Measurements from ENCODE around the gene TXNRD2.
A peak's percentile ranks its signal among the peaks of the same experiment; 100 is the strongest.

Gene TXNRD2

DNA sequence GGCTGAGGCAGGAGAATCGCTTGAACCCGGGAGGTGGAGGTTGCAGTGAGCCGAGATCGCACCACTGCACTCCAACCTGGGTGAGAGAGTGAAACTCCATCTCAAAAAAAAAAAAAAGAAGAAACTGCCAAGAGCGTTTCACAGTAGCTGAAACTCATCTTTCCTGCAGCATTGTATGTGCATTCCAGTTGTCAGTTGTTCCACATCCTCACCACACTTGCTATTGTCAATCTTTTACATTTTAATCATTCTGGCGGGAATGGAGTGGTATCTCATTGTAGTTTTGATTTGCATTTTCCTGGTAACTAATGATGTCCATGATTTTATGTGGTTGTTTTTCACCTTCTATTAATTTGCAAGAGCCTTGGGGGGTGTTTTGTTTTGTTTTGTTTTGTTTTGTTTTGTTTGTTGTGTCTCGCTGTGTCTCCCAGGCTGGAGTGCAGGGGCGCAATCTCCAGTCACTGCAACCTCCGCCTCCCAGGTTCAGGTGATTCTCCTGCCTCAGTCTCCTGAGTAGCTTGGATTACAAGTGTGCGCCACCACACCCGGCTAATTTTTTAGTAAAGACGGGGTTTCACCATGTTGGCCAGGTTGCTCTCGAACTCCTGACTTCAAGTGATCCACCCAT, 78.9 kb downstream of the TXNRD2 start:
- DNase-seq (ENCODE audit: low spot score), result no peak

DNA sequence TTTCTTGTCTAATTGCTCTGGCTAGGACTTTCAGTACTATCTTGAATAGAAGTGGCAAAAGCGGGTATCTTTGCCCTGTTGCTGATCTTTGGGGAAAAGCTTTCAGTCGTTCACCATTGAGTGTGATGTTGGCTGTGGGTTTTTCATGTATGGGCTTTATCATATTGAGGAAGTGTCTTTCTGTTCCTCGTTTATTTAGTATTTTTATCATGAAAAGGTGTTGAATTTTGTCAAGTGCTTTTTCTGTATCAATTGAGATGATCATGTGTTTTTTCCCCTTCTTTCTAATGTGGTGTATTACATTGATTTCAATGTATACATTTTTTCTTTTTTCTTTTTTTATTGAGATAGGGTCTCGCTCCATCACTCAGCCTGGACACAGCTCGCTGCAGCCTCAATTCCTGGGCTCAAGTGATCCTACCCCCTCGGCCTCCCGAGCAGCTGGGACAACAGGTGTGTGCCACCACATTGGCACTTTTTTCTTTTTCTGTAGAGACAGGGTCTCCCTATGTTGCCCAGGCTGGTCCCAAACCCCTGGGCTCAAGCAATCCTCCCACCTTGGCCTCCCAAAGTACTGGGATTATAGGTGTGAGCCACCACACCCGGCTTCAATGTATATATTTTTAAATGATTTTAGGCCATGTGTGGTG, 81.6 kb downstream of the TXNRD2 start:
- DNase-seq (ENCODE audit: low spot score), result no peak

DNA sequence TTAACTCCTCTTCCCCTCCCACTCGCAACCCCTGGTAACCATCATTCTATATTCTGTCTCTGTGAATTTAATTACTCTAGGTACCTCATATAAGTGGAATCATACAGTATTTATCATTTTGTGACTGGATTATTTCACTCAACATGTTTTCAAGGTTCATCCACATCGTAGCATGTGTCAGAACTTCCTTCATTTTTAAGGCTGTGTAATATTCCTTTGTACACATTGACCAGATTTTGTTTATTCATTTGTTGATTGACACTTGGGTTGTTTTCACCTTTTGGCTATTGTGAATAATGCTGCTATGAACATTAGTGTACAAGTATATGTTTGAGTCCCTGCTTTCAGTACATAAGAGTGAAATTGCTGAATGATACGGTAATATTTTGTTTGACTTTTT, 84.2 kb downstream of the TXNRD2 start:
- DNase-seq (ENCODE audit: low spot score), result no peak

DNA sequence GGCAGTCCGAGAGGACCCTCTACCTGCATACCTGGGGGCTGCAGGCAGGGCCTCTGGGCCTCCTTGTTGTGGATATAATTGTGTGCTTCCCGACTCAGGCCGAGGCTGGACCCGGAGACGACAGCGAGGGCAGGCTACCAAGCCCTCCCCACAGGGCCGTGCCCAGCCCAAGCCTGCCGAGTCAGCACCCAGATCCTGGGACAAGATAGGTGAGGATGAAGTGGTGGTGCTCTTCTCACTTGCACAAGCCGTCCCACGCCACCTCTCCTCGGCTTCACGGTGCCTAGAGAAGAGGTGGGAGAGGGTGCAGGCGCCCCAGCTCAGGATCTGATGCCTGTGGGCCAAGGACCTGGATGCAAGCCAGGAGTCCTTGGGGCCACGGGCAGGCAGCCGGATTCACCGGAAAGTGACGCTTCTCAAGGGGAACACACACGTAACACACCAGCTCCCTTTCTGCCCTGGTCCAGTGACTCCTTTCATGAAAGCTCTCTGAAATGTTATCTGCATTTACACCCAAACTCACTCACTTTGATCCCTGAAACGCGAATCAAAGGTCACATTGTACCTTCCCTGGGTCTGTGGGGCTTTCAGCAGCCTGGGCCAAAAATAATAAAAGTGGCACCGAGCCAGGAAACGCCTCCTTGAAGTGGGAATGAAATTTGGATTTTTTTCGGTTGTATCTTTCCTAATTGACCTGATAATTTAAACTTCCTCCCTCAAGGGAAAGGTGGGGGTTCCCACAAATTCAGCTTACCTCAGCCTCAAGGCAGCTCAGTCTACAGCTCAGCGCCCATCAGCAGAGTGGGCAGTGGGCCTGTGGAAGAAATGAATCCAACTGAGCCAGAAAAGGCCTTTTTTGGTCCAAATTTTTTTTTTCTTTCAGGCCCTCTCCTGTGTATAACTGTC, 85.9 kb downstream of the TXNRD2 start:
- peak; percentile 78 for DNase-seq (ENCODE audit: low spot score)

DNA sequence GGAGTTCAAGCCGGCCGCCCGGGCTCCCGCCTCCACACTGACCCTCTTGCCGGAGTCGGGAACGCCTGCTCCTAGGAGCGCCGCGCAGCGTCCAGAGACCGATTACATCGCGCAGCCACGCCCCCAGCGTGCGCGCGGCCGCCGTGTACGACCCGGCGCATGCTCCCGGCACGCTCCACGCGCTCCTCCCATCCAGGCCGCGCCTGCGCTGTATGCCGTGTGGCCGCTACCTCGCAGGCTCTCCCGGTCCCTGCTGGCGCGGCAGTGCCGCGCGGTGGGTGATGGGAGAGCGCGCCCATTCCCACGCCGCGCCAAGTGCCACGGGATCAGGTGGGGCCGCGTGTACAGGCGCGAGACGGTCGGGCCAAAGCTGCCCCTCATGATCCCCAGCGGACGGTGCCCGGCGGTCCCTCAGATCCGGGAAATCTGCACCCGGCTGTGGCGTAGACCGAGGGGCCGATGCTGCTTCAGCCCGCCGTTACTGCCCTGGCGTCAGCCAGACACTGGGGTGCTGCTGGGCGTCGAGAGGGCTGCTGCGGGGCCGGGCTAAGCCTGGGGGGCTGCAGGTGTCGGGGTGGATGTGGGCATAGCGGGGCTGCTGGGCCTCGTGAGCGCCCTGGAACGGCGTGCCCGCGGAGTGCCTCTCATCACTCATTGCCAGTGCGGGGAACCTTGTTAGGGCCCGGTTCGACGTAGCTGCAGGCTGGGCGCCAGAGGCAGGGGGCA, 86.7 kb downstream of the TXNRD2 start, which contains the start of the genes GNB1L and RTL10:
GNB1L (minus strand) TSS at position 97 of the 726 bp plus-strand sequence. CDS start 33,519 bp downstream, outside the sequence.
RTL10 (minus strand) TSS at position 97 of the 726 bp plus-strand sequence. CDS start 2,613 bp downstream, outside the sequence.
- peak; percentile 95 for DNase-seq (ENCODE audit: low spot score)

DNA sequence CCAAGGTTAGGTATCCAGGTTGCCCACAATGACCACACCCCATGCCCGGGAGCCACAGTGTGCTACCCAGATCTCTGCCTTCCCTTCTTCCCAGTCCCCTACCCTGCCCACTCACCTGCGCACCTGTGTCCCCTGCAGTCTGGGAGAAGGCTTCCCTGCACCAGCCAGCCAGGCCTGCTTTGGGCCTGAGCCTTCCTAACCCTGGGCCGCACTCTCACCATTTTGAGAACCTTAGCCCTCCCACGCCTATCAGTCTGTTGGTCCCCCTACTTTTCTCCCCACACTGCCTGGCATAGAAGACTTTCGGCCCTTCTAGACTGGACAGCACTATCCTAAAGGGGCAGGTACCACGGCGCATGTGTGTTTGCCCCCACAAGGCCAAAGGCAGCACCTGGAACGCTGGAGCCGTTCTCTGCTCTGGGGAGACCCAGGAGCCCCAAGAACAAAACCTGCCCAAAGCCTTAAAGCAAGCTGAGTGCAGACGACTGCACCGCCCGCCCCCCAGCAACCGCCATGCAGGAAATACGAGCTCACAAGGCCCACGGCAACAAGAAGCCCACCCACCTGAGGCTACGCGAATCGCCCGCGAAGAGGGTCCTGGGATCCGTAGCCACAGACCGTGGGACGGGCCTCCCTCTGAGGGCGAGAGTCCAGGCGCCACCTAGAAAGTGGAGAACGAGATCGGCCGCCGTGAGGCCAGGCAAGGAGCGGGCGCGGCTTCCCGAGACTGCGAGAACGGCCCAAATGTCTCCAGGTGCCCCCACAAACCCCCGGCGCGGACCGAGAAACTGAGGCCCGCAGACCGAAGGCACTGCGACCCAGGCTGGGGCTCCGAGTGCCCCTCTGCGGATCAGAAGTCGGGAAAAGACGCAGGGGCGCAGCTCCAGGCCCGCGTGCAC, 87.5 kb downstream of the TXNRD2 start:
- DNase-seq (ENCODE audit: low spot score), result peak; percentile 40

DNA sequence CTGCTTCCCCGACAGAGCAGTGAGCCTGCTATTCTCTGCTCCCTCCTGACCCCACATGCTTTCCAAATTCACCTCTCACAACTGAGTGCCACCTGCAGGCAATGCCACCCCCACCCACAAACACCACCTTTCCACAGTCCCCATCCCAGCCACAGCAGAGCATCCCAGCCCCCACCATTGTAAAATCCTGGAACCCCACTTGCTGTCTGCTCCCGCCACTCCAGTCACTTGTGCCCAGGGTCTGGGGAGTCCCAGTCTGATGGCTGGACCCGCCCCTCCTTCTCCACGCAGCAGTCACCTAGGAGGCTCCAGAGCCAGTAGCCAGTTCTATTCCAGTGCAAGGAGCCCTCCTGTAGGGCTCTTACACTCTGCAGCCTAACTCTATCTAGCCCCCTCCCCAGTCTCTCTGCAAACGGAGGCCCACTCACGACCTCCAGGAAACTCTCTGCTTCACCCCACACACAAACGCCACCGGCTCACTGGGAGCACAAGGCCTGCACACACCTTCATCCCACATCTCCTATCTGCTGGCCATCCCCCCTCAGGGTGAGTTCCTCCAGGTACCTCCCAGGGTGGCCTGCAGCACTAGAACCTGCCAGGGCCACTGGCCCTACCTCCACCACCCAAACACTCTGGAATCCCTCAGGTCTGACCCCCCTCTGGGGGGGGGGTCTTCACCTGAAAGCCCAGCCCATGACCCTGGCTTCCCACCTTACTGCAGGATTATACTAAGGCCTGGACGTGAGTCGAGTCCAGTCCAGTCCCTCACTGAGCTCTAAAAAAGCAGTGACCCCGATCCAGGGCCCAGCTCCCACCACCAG, 88.3 kb downstream of the TXNRD2 start:
- no peak for DNase-seq (ENCODE audit: low spot score)

DNA sequence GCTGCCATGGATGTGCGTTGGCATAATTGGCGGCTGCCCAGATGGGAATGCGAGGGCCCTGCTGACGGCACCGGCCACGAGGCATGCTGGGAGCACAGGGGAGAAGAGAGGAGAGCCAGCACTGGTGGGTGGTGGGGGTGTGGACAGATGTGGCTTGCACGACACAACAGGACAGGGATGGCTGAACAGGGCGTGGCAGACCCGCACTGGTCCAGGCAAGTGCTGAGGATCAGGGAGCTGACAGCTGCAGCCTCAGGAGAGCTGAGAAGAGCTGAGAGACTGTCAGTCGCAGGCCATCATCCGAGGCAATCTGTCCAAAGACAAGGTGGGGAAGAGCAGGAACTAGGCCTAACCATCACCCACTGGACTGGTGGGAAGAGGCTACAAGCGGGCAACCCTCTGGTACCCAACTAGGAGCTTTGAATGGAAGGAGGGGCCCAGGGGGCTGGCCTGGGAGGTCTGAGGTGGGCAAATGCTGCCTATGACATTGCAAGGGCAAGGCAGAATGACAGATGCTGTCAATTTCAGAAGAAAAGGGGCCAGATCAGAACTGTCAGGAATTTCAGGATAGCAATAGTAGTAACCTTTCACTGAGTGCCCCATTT, 89.3 kb downstream of the TXNRD2 start:
- no peak for DNase-seq (ENCODE audit: low spot score)

DNA sequence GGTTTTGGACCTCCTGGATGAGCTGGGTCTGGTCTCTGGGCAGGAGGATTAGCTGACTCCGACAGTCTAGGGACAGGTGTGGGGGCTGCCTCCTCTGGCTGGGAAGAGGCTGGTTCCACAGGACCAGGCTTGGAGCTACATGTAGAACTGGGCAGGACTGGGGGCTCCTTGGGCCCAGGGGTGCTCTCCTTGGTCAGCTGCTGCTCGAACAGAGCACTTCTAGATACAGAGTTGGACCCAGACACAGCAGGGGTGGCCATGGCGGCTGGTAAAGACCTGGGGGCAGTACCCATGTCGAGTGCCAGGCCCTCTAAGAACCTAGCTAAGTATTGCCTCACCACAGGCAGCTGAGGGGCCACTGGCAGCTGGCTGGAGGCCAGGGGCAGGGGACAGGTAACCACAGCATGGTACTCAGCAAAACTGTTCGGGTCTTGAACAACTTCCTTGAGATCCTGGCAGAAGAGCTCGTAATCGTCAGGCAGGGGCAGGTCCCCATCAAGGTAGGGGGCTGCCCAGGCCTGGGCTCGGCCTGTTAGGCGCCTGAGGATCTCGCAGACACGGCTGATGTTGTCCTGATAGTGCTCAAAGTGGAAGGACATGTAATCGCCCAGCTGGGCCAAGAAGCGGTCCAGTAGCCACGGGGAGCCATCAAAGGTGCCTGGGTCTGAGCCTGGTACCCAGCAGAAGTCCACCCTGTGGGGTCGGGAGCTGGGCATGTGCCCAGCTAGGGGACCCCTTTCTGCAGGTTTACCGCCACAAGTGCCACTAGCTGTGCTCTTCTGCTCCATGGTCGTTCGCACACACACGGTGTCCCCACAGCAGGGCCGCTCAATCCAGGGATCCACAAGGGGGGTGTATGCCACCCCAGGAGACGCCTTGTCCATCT, 90.1 kb downstream of the TXNRD2 start:
- no peak for DNase-seq (ENCODE audit: low spot score)

DNA sequence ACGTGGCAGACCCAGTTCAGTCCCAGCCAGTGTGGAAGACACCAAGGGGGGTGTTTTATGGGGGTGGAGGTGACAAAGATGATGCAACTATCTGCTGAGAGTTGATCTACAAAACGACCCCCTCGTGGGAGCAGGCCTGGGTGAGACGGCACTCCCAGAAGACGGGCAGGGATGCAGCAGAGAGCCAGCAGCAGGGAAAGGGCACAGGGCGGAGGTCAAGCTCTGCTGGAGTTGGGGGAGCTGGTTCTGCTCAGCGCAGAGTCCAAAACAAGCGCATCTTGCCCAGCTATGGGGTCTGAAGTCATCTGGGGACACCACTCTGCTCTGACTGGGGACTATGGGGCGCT, 90.9 kb downstream of the TXNRD2 start:
- no peak for DNase-seq (ENCODE audit: low spot score)

DNA sequence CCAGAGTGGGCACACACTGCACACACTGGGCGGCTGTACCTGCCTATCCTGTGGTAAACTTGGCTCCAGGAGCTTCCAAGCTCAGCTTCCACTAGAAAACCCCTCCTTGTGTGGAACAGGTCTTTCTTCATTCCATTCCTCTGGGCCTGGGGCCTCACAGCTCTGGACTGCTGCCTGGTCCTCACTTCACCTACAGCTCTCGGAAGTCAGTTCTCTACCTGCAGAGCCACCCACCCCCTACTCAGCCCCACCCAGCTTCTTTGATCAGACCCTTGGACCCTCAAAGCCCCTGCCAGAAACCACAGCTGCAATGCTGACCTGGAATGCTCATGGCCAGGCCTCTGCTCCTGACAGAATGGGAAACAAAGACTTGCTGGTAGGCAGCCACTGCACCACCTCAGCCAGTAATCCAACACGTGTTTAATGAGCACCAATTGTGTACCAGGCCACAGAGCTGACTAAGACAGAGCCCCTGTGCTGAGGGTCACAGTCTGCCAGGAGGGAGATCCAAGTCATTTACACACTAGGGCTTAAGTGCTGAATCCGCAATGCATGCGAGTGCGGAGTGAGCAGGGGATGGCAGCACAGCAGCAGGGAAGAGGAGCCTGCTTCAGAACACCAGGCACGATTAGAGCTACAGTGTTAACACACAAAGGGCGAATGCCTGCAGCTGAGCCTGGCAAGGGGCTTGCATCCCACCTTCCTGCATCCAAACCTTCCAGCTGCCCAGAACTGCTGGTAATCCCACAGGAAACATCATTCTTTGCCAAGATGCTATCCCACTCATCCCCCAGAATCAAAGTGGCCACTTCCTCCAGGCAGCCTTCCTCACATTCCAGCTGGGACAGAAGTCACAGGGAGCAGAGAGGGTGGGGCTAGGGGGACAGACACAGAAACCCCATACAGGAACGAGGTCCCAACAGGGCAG, 91.5 kb downstream of the TXNRD2 start:
- DNase-seq (ENCODE audit: low spot score), result no peak

DNA sequence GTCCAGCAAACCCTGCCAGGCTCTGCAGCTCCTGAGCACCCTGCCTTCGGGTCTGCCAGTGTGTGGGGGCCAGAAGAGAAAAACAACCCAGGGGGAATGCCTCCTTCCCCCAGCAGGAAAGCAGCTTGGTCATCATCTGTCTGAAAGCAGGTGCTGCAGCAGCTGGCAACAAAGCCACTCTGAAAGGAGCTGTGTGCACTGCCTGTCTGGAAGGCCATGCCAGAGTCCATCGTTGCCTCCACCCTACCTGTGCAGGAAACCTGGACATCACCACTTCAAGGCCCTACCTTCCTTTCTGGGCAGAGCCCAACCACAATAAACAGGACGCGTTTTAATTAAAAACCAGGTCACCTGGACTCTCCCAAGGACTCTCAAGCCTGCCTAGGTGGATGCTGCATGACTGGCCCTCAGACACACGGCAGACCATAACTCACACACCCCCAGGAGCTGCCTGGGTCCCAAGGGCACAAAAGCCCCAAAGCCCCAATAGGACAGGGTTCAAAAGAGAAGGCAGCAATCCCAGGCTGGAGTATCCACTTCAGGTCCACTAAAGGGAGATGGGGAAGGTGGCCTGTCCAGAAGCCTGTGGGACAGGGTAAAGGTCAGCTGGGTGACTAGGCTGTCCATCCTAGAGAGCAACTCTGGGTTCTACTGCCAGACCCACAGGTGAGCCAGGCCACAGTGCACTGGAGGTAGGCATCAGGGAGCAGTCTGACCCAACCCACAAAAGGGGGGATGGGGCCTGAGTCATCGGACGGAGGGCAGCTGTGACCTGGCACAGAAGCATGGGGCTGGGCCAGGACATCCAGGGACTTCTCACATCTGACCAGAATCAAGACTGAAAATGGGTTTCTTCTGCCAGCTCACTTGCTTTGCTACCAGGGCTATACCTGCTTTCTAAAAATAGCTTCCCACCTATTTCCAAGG, 93.1 kb downstream of the TXNRD2 start:
- DNase-seq (ENCODE audit: low spot score), result no peak

DNA sequence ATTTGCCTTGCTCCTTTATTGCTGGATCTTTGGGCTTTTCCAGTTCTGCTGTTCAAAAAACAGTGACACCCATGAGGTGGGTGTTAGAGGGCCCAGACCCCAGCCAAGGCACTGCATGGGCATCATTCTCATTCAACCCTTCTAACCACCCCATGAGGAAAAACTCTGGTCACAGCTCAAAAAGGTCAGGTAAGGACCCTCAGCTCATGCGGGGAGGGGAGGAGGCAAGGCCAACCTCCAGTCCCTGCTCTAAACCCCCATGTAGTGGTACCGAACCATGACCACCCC, 94.3 kb downstream of the TXNRD2 start:
- DNase-seq (ENCODE audit: low spot score), result no peak

DNA sequence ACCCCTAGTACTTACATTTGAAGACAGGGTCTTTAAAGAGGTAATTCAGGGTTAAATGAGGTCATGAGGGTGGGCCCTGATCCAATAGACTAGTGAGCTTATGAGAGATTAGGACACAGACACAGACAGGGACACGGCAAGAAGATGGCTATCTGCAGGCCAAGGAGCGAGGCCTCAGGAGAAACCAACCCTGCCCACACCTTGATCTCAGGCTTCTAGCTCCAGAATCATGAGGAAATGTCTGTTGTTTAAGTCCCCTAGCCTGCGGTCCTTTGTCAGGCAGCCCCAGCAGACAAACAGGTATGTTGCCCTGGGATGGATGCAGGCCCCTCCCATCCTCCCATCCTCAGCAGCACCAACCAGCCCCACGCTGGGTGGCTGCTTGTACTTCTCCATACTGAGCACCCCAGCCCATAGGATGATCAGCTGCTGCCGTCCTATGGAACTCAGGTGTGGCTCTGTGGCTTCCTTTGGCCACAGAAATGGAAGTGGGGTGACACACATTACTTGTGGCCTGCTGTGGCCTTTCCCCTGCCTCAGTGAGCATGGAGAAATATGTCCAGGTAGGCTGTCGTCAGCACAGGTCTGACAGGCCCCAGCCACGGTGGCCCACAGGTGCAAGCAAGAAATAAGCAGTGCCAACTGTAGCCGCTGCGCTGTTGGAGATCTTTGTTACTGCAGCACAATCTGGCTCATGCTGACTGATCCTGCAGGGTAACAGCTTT, 94.8 kb downstream of the TXNRD2 start:
- no peak for DNase-seq (ENCODE audit: low spot score)

DNA sequence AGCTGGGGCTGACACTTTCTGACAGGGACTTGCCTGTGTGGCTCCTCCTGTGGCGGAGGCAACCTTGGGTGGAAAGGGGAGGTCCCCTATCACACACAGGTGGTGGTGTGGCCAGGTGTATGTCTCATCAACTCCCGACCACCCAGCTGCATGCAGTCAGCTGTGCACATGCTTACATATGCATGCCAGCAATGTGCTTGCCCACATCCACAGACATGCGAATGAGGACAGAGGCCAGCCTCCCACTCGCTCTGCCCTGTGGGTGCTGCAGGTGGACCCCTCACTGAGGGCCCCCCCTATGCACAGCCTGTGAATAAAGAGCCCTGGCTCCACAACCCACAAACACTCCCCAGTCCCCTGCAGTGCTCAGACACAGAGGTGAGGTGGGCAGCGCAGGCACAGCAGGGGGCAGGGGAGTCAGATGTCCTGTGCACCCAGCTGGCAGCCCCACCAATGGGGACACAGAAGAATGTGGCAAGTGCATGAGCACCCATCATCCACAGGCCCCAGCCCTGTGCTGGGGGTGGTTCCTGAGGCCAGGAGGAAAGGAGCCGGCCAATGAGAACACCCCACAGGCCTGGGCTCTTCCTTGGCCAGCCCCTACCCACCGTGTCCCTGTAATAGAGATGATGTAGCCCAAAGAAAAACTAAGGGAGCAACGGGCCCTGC, 96.4 kb downstream of the TXNRD2 start:
- peak; percentile 47 for DNase-seq (ENCODE audit: low spot score)

All from NAMALWA (cell line).